ENCODE data around the gene IL3. TPM values are rescaled to one million over a fixed set of nuclear protein-coding genes. Genes with fewer than 3 reads are reported as not detected.

Gene IL3
- total RNA-seq, 1 donor from 2014 or later, result not detected

DNA sequence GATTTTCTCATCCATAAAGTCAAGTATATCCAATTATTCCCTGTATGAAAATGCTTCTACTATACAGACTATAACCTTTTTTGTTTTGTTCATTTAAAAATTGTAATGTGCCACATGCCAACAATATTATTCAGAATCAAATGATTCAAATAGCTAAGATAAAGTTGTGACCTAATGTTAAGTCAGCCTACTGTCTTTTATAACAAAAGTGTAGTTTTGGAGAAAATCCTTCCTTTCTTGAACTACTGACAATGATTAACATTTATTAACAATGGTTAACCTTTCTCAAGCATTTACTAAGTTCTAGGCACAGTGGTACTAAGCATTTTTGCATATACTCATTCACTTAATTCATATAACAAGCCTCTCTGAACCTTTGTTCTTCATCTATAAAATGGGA lies 38.2 kb downstream of the IL3 start:
- H3K4me1 ChIP-seq, result peaks cover 9% of the 10 kb centered on the region
- no peak for DNase-seq (ENCODE audit: extremely low spot score in 2 of 2)
- no peaks in the 10 kb centered on the region for H3K36me3 ChIP-seq
- intact Hi-C loops (cut with DNase I), result no loop called here
- no peaks in the 10 kb centered on the region for H3K27me3 ChIP-seq
- no peak overlapping the region for H3K4me3 ChIP-seq
- TF ChIP-seq, protein P1, sequence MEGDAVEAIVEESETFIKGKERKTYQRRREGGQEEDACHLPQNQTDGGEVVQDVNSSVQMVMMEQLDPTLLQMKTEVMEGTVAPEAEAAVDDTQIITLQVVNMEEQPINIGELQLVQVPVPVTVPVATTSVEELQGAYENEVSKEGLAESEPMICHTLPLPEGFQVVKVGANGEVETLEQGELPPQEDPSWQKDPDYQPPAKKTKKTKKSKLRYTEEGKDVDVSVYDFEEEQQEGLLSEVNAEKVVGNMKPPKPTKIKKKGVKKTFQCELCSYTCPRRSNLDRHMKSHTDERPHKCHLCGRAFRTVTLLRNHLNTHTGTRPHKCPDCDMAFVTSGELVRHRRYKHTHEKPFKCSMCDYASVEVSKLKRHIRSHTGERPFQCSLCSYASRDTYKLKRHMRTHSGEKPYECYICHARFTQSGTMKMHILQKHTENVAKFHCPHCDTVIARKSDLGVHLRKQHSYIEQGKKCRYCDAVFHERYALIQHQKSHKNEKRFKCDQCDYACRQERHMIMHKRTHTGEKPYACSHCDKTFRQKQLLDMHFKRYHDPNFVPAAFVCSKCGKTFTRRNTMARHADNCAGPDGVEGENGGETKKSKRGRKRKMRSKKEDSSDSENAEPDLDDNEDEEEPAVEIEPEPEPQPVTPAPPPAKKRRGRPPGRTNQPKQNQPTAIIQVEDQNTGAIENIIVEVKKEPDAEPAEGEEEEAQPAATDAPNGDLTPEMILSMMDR (IDR thresholded peaks at IDR 0.05), result no peak
- TF ChIP-seq POLR2AphosphoS5 (IDR thresholded peaks at IDR 0.05; ENCODE audit: insufficient read depth in 1 of 2, low read depth in 1 of 2) (no peak), POLR2A (IDR thresholded peaks at IDR 0.05) (no peak)
- no peak overlapping the region for H3K27ac ChIP-seq
- no peaks in the 10 kb centered on the region for H3K9me3 ChIP-seq

DNA sequence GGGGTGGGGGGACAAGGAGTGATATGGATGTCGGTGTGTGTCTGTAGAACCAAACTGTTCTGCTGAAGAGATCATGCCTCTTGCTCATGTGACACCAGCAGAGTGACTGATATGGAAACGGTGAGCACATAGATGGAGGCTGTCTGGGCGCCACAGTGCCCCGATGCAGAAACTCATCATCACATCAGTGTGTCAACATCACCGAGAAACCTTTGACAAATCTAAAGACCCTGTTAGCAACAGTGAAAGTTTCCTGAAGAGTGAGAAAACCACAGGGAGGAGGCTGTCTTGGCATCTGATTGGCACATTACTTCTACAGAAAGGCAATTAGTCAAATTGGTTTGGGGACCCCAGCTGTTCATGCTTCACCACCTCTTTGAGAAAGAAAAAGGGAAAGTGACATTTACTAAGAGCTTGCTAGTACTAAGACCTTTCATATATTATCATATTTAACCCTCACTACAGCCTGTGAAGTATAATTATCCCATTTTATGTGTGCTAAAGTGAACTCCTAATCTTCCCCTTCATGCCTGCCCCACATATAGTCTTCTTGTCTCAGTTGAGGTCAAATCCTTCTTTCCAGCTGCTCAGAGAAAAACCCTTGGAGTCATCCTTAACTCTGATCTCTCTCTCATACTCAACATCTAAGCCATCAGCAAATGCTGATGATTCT lies 38.8 kb downstream of the IL3 start:
- H3K36me3 ChIP-seq, result no peaks in the 10 kb centered on the region
- TF ChIP-seq POLR2A (IDR thresholded peaks at IDR 0.05) (no peak), POLR2AphosphoS5 (IDR thresholded peaks at IDR 0.05; ENCODE audit: insufficient read depth in 1 of 2, low read depth in 1 of 2) (no peak)
- TF ChIP-seq, protein P1 (IDR thresholded peaks at IDR 0.05), result no peak
- no peaks in the 10 kb centered on the region for H3K9me3 ChIP-seq
- H3K27ac ChIP-seq, result no peak overlapping the region
- H3K4me3 ChIP-seq, result no peak overlapping the region
- H3K27me3 ChIP-seq, result no peaks in the 10 kb centered on the region
- peaks cover 15% of the 10 kb centered on the region for H3K4me1 ChIP-seq
- intact Hi-C loops (cut with DNase I), result no loop called here
- no peak for DNase-seq (ENCODE audit: extremely low spot score in 2 of 2)

DNA sequence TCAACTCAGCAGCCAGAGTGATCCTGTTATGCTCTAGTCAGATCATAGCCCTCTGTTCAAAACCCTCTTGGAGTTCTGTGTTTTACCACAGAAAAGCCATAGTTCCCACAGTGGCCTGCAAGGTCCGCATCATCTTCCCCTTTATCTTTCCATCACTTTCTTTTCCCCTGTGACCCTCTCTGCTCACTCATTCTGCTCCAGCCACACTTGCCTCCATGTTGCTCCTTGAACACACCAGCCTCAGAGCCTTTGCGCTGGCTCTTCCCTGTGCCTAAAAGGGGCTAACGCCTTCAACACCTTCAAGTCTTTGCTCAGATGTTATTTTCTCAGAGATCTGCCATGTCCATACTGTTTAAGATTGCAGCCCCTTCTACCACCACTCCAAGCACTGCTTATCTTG lies 39.5 kb downstream of the IL3 start:
- intact Hi-C loops (cut with DNase I), result loop anchor here (5.0 kb wide), 1 partner anchor 1877 kb away; no protein-coding TSS in a partner anchor
- Histone ChIP-seq H3K9me3 (no peaks in the 10 kb centered on the region), H3K36me3 (no peaks in the 10 kb centered on the region), H3K4me3 (no peak overlapping the region), H3K4me1 (peaks cover 16% of the 10 kb centered on the region), H3K27me3 (no peaks in the 10 kb centered on the region), H3K27ac (no peak overlapping the region)
- no peak for DNase-seq (ENCODE audit: extremely low spot score in 2 of 2)
- no peak for TF ChIP-seq POLR2AphosphoS5 (IDR thresholded peaks at IDR 0.05; ENCODE audit: insufficient read depth in 1 of 2, low read depth in 1 of 2)
- no peak for TF ChIP-seq POLR2A (IDR thresholded peaks at IDR 0.05)
- TF ChIP-seq, protein P1 (IDR thresholded peaks at IDR 0.05), result no peak

DNA sequence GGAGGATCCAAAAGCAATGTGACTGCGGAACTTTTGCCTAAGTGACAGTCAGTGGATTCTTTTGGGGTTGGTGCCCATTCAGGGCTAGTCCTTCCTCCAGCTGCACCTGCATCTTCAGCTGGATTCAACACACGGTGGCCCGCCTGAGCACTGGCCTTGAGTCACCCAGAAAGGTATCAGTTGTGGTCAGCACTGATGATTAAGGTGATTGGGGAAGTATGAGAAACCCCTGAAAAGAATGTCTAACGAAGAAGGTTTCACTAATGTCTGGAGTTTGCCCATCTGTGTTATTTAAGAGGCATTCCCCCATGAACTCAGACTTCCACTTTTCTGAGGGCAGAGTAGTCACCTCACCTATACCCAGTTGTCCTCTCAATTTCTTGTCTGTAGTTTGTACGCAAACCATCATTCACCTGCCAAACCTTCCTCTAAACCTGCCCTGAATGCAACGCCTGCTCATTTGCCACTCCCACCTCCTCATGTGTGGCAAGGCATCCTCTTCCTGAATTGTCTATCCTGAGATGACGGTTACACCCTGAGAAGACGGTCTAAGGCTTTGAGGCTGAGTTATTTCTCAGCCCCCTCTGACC lies 40.3 kb downstream of the IL3 start:
- Histone ChIP-seq H3K27me3 (no peaks in the 10 kb centered on the region), H3K27ac (no peak overlapping the region), H3K9me3 (no peaks in the 10 kb centered on the region), H3K36me3 (no peaks in the 10 kb centered on the region), H3K4me1 (peaks cover 16% of the 10 kb centered on the region), H3K4me3 (no peak overlapping the region)
- no peak for DNase-seq (ENCODE audit: extremely low spot score in 2 of 2)
- intact Hi-C loops (cut with DNase I), result loop anchor here (5.0 kb wide), 1 partner anchor 1877 kb away; no protein-coding TSS in a partner anchor
- TF ChIP-seq POLR2A (IDR thresholded peaks at IDR 0.05) (no peak), POLR2AphosphoS5 (IDR thresholded peaks at IDR 0.05; ENCODE audit: insufficient read depth in 1 of 2, low read depth in 1 of 2) (no peak)
- TF ChIP-seq, protein P1 (IDR thresholded peaks at IDR 0.05), result no peak

DNA sequence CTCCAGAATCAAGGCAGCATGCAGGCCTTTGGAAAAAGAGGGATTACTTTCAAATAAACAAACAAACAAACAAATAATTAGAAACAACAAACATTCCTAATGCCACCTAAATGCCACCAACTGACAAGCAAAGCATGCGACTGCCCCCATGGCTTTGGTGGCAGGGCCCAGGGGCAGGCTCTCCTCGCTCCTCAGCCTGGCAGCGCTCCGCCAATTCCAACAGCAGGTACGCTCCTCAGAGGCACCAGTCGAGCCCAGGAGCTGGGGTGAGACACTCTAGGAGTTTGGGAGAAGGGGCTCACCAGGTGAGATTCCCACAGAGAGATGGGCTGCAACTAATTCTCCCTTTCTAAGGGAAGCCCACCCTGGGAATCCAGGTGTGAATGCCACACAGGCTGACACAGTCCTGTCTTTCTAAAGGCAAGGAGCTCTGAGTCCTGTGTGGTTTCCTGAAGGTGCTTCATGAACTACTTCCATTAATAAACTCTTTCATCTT lies 41.0 kb downstream of the IL3 start:
- Histone ChIP-seq H3K4me1 (peaks cover 16% of the 10 kb centered on the region), H3K4me3 (no peak overlapping the region), H3K36me3 (no peaks in the 10 kb centered on the region), H3K27ac (no peak overlapping the region), H3K27me3 (no peaks in the 10 kb centered on the region), H3K9me3 (no peaks in the 10 kb centered on the region)
- TF ChIP-seq POLR2A (IDR thresholded peaks at IDR 0.05) (no peak), POLR2AphosphoS5 (IDR thresholded peaks at IDR 0.05; ENCODE audit: insufficient read depth in 1 of 2, low read depth in 1 of 2) (no peak)
- TF ChIP-seq, protein P1 (IDR thresholded peaks at IDR 0.05), result no peak
- DNase-seq (ENCODE audit: extremely low spot score in 2 of 2), result no peak
- intact Hi-C loops (cut with DNase I), result loop anchor here (5.0 kb wide), 1 partner anchor 1876 kb away; no protein-coding TSS in a partner anchor

Measured in vagina (tissue), 2 donors.